ENCODE measurements around the gene GPN2. TPM values are rescaled to one million over a fixed set of nuclear protein-coding genes. Genes with fewer than 3 reads are reported as not detected.

Gene GPN2
- total and polyA plus RNA-seq, 12 donors, result 17.2 to 50.7 (median 27.1) TPM

GRCh38 chr1:26913754-26914619 is 23.9 kb upstream of the GPN2 start, which contains the start of gene NR0B2:
TSS of gene NR0B2 (minus strand) at chr1:26913975. CDS start at chr1:26913940, 35 bp downstream.
- Histone ChIP-seq H3K4me3 (peak within 1 kb of the TSS in 2 of 4 donors; percentile 11 to 48), H3K36me3 (replicated peaks in 1 of 2) (no peaks in the 10 kb centered on the region), H3K27me3 (no peaks in the 10 kb centered on the region), H3K27ac (peak within 1 kb of the TSS; percentile 63 to 97 (median 91)), H3K9me3 (replicated peaks in 1 of 3) (no peaks in the 10 kb centered on the region), H3K4me1 (replicated peaks in 1 of 2) (peaks cover 22 to 34% of the 10 kb centered on the region in 2 donors)
- TF ChIP-seq CTCF (IDR thresholded peaks at IDR 0.05) (no peak), POLR2A (IDR thresholded peaks at IDR 0.05) (peak; percentile 28 to 85)
- 42 to 51% (median 47%) methylated on average over 7 to 16 of the region's 16 CpGs for WGBS, 4 donors
- intact Hi-C loops (cut with DNase I), result no loop called here
- peak; percentile 80 to 95 (median 91) for DNase-seq

DNA sequence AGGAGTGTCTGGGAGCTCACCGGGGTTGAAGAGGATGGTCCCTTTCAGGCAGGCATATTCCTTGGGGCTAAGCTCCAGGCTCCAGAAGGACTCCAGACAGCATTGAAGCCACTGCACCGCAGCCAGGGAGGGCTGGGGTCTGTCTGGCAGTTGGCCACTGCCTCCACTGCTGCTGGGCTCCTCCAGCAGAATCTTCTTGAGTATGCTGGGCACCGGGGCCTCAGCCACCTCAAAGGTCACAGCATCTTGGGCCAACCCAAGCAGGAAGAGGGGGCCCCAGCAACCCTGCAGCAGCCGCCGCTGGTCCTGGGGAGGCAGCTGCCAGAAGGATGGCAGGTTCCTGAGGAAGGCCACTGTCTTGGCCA is 23.3 kb upstream of the GPN2 start:
- Histone ChIP-seq H3K36me3 (replicated peaks in 1 of 2) (no peaks in the 10 kb centered on the region), H3K27ac (peak overlapping the region; percentile 48 to 97 (median 91)), H3K4me1 (replicated peaks in 1 of 2) (peaks cover 22 to 34% of the 10 kb centered on the region in 2 donors), H3K27me3 (no peaks in the 10 kb centered on the region), H3K9me3 (replicated peaks in 1 of 3) (no peaks in the 10 kb centered on the region), H3K4me3 (peak overlapping the region in 2 of 4 donors; percentile 11 to 48)
- DNase-seq, result peak in 1 of 7 donors; percentile 29
- intact Hi-C loops (cut with DNase I), result no loop called here
- WGBS, 4 donors, result 28 to 43% (median 37%) methylated on average over 1 to 5 of the region's 5 CpGs
- TF ChIP-seq CTCF (IDR thresholded peaks at IDR 0.05) (no peak), POLR2A (IDR thresholded peaks at IDR 0.05) (no peak)

GRCh38 chr1:26912147-26912490 is 22.0 kb upstream of the GPN2 start:
- 38 to 59% (median 49%) methylated on average over 2 of the region's 2 CpGs for WGBS, 4 donors
- Histone ChIP-seq H3K27ac (peak overlapping the region in 1 of 5 donors; percentile 92), H3K27me3 (no peaks in the 10 kb centered on the region), H3K36me3 (replicated peaks in 1 of 2) (no peaks in the 10 kb centered on the region), H3K4me1 (replicated peaks in 1 of 2) (peaks cover 22 to 34% of the 10 kb centered on the region in 2 donors), H3K4me3 (peak overlapping the region in 1 of 4 donors; percentile 48), H3K9me3 (replicated peaks in 1 of 3) (no peaks in the 10 kb centered on the region)
- intact Hi-C loops (cut with DNase I), result no loop called here
- TF ChIP-seq CTCF (IDR thresholded peaks at IDR 0.05) (no peak), POLR2A (IDR thresholded peaks at IDR 0.05) (no peak)
- DNase-seq, result no peak

GRCh38 chr1:26911399-26912146 is 21.5 kb upstream of the GPN2 start:
- H3K4me3 ChIP-seq, result no peak overlapping the region
- no peaks in the 10 kb centered on the region for H3K27me3 ChIP-seq
- TF ChIP-seq CTCF (IDR thresholded peaks at IDR 0.05) (no peak), POLR2A (IDR thresholded peaks at IDR 0.05) (no peak)
- H3K27ac ChIP-seq, result peak overlapping the region in 2 of 5 donors; percentile 20 to 92
- no peaks in the 10 kb centered on the region for H3K9me3 ChIP-seq (replicated peaks in 1 of 3)
- peak in 1 of 7 donors; percentile 31 for DNase-seq
- H3K4me1 ChIP-seq (replicated peaks in 1 of 2), result peaks cover 22 to 34% of the 10 kb centered on the region in 2 donors
- 76 to 94% (median 82%) methylated on average over 3 to 8 of the region's 8 CpGs for WGBS, 4 donors
- intact Hi-C loops (cut with DNase I), result no loop called here
- H3K36me3 ChIP-seq (replicated peaks in 1 of 2), result no peaks in the 10 kb centered on the region

Data from adrenal gland (tissue), 12 donors.